LNCAP (cell line): ENCODE measurements around the gene EVL.

Experiments used
- CTCF ChIP-seq: fragments of 450-650 bp; IDR thresholded peaks from 2 replicates; pipeline ENCODE4 v1.5.1; 2017; ENCODE audit warnings: mild to moderate bottlenecking

Gene EVL

GRCh38 chr14:100071545-100071944 is 6.3 kb downstream of the EVL start:
- no peak for TF ChIP-seq CTCF

- TF ChIP-seq CTCF: no peak
These were observed 7.6 kb downstream of the EVL start for GRCh38 chr14:100072783-100073346.

GRCh38 chr14:100073576-100074430 is 8.6 kb downstream of the EVL start:
- TF ChIP-seq CTCF: no peak

GRCh38 chr14:100074431-100075100 is 9.3 kb downstream of the EVL start:
- no peak for TF ChIP-seq CTCF

- TF ChIP-seq CTCF: no peak
These were observed 10.5 kb downstream of the EVL start for GRCh38 chr14:100075681-100076080.

GRCh38 chr14:100076133-100076532 is 10.9 kb downstream of the EVL start:
- TF ChIP-seq CTCF: 0 out of 2 replicates have a peak, but pooled peaks have one; percentile 20

- TF ChIP-seq CTCF: no peak
These were observed 11.4 kb downstream of the EVL start for GRCh38 chr14:100076606-100077005.
